Measurements from ENCODE around the gene PLAAT5.
"Not testable (repeated sequence)": the region's sequence is repeated elsewhere in the genome, so short reads cannot be mapped to it uniquely, and the experiment has no call there.

The PLAAT5 gene

GRCh38 chr11:63528156-63528555, 37.2 kb upstream of the PLAAT5 start:
- H3K27me3 ChIP-seq (replicated peaks in 2 of 5; ENCODE audit: control insufficient read depth in 4 of 5, insufficient read depth in 5 of 5, low read length in 4 of 5); DNase-seq; H3K36me3 ChIP-seq (ENCODE audit: control insufficient read depth in 4 of 4, insufficient read depth in 4 of 4, low read length in 3 of 4); H3K9me3 ChIP-seq (ENCODE audit: control extremely low read depth in 1 of 5, control insufficient read depth in 4 of 5, insufficient read depth in 2 of 5, low read depth in 1 of 5, low read length in 4 of 5); H3K27ac ChIP-seq (ENCODE audit: insufficient read depth in 1 of 2, low read depth in 1 of 2, low read length in 2 of 2, poor library complexity in 1 of 2, severe bottlenecking in 2 of 2); CTCF ChIA-PET; POLR2A ChIA-PET; H3K4me3 ChIP-seq (ENCODE audit: control insufficient read depth in 1 of 7, extremely low read depth in 1 of 7, insufficient read depth in 4 of 7, low read depth in 2 of 7, low read length in 6 of 7): not testable (repeated sequence)
- no CpG with 5 or more reads among the region's 11 CpGs for WGBS (ENCODE audit: insufficient coverage)
- peaks cover 11 to 38% (median 21%) of the 10 kb centered on the region in 4 experiments for H3K4me1 ChIP-seq (ENCODE audit: control extremely low read depth in 1 of 4, control insufficient read depth in 4 of 4, insufficient read depth in 4 of 4, low read length in 3 of 4)

GRCh38 chr11:63527667-63528066, 36.7 kb upstream of the PLAAT5 start:
- Histone ChIP-seq H3K27me3 (replicated peaks in 2 of 5; ENCODE audit: control insufficient read depth in 4 of 5, insufficient read depth in 5 of 5, low read length in 4 of 5) (no peaks in the 10 kb centered on the region), H3K4me3 (ENCODE audit: control insufficient read depth in 1 of 7, extremely low read depth in 1 of 7, insufficient read depth in 4 of 7, low read depth in 2 of 7, low read length in 6 of 7) (no peak overlapping the region), H3K36me3 (ENCODE audit: control insufficient read depth in 4 of 4, insufficient read depth in 4 of 4, low read length in 3 of 4) (no peaks in the 10 kb centered on the region), H3K9me3 (ENCODE audit: control extremely low read depth in 1 of 5, control insufficient read depth in 4 of 5, insufficient read depth in 2 of 5, low read depth in 1 of 5, low read length in 4 of 5) (peaks cover 0 to 4% (median 0%) of the 10 kb centered on the region in 5 experiments), H3K27ac (ENCODE audit: insufficient read depth in 1 of 2, low read depth in 1 of 2, low read length in 2 of 2, poor library complexity in 1 of 2, severe bottlenecking in 2 of 2) (no peak overlapping the region), H3K4me1 (ENCODE audit: control extremely low read depth in 1 of 4, control insufficient read depth in 4 of 4, insufficient read depth in 4 of 4, low read length in 3 of 4) (peaks cover 11 to 35% (median 20%) of the 10 kb centered on the region in 4 experiments)
- WGBS (ENCODE audit: insufficient coverage), result 67% methylated on average over 1 of the region's 2 CpGs
- ChIA-PET POLR2A (interaction anchor here (0.6 kb wide), 1 partner anchor 27 kb away, joined by 3 read pairs; no protein-coding TSS in a partner anchor), CTCF (no interaction called here)
- DNase-seq, result no peak

GRCh38 chr11:63523151-63523550, 32.2 kb upstream of the PLAAT5 start:
- Histone ChIP-seq H3K9me3 (ENCODE audit: control extremely low read depth in 1 of 5, control insufficient read depth in 4 of 5, insufficient read depth in 2 of 5, low read depth in 1 of 5, low read length in 4 of 5) (peaks cover 0 to 8% (median 0%) of the 10 kb centered on the region in 5 experiments), H3K4me1 (ENCODE audit: control extremely low read depth in 1 of 4, control insufficient read depth in 4 of 4, insufficient read depth in 4 of 4, low read length in 3 of 4) (peaks cover 0 to 17% (median 11%) of the 10 kb centered on the region in 4 experiments), H3K27me3 (replicated peaks in 2 of 5; ENCODE audit: control insufficient read depth in 4 of 5, insufficient read depth in 5 of 5, low read length in 4 of 5) (no peaks in the 10 kb centered on the region), H3K27ac (ENCODE audit: insufficient read depth in 1 of 2, low read depth in 1 of 2, low read length in 2 of 2, poor library complexity in 1 of 2, severe bottlenecking in 2 of 2) (no peak overlapping the region), H3K36me3 (ENCODE audit: control insufficient read depth in 4 of 4, insufficient read depth in 4 of 4, low read length in 3 of 4) (no peaks in the 10 kb centered on the region), H3K4me3 (ENCODE audit: control insufficient read depth in 1 of 7, extremely low read depth in 1 of 7, insufficient read depth in 4 of 7, low read depth in 2 of 7, low read length in 6 of 7) (no peak overlapping the region)
- DNase-seq, result no peak
- ChIA-PET POLR2A (no interaction called here), CTCF (interaction anchor here (0.8 to 1.1 kb wide), 3 partner anchors 10 to 44 kb away, joined by 3 read pairs; partner anchors contain the start of gene LGALS12)
- 100% methylated on average over 1 of the region's 7 CpGs for WGBS (ENCODE audit: insufficient coverage)

- H3K36me3 ChIP-seq (ENCODE audit: control insufficient read depth in 4 of 4, insufficient read depth in 4 of 4, low read length in 3 of 4), result no peaks in the 10 kb centered on the region
- DNase-seq, result no peak
- 57% methylated on average over 1 of the region's 2 CpGs for WGBS (ENCODE audit: insufficient coverage)
- no peak overlapping the region for H3K4me3 ChIP-seq (ENCODE audit: control insufficient read depth in 1 of 7, extremely low read depth in 1 of 7, insufficient read depth in 4 of 7, low read depth in 2 of 7, low read length in 6 of 7)
- ChIA-PET POLR2A (no interaction called here), CTCF (interaction anchor here (1.0 to 1.3 kb wide), 3 partner anchors 11 to 42 kb away, joined by 3 read pairs; no protein-coding TSS in a partner anchor)
- H3K27me3 ChIP-seq (replicated peaks in 2 of 5; ENCODE audit: control insufficient read depth in 4 of 5, insufficient read depth in 5 of 5, low read length in 4 of 5), result no peaks in the 10 kb centered on the region
- no peak overlapping the region for H3K27ac ChIP-seq (ENCODE audit: insufficient read depth in 1 of 2, low read depth in 1 of 2, low read length in 2 of 2, poor library complexity in 1 of 2, severe bottlenecking in 2 of 2)
- peaks cover 0 to 8% (median 4%) of the 10 kb centered on the region in 4 experiments for H3K4me1 ChIP-seq (ENCODE audit: control extremely low read depth in 1 of 4, control insufficient read depth in 4 of 4, insufficient read depth in 4 of 4, low read length in 3 of 4)
- peaks cover 0 to 8% (median 0%) of the 10 kb centered on the region in 5 experiments for H3K9me3 ChIP-seq (ENCODE audit: control extremely low read depth in 1 of 5, control insufficient read depth in 4 of 5, insufficient read depth in 2 of 5, low read depth in 1 of 5, low read length in 4 of 5)
Measured at GRCh38 chr11:63521896-63522295, 30.9 kb upstream of the PLAAT5 start.

GRCh38 chr11:63520606-63521170, 29.7 kb upstream of the PLAAT5 start:
- no peak for DNase-seq
- Histone ChIP-seq H3K4me3 (ENCODE audit: control insufficient read depth in 1 of 7, extremely low read depth in 1 of 7, insufficient read depth in 4 of 7, low read depth in 2 of 7, low read length in 6 of 7) (no peak overlapping the region), H3K27ac (ENCODE audit: insufficient read depth in 1 of 2, low read depth in 1 of 2, low read length in 2 of 2, poor library complexity in 1 of 2, severe bottlenecking in 2 of 2) (no peak overlapping the region), H3K27me3 (replicated peaks in 2 of 5; ENCODE audit: control insufficient read depth in 4 of 5, insufficient read depth in 5 of 5, low read length in 4 of 5) (no peaks in the 10 kb centered on the region), H3K4me1 (ENCODE audit: control extremely low read depth in 1 of 4, control insufficient read depth in 4 of 4, insufficient read depth in 4 of 4, low read length in 3 of 4) (peaks cover 0 to 8% (median 4%) of the 10 kb centered on the region in 4 experiments), H3K36me3 (ENCODE audit: control insufficient read depth in 4 of 4, insufficient read depth in 4 of 4, low read length in 3 of 4) (no peaks in the 10 kb centered on the region), H3K9me3 (ENCODE audit: control extremely low read depth in 1 of 5, control insufficient read depth in 4 of 5, insufficient read depth in 2 of 5, low read depth in 1 of 5, low read length in 4 of 5) (peaks cover 0 to 8% (median 0%) of the 10 kb centered on the region in 5 experiments)
- WGBS (ENCODE audit: insufficient coverage), result 100% methylated on average over 4 of the region's 5 CpGs
- ChIA-PET POLR2A (no interaction called here), CTCF (interaction anchor here (1.0 to 1.4 kb wide), 4 partner anchors 10 to 14 kb away, joined by 3 read pairs; no protein-coding TSS in a partner anchor)

- no CpG with 5 or more reads among the region's 1 CpG for WGBS (ENCODE audit: insufficient coverage)
- Histone ChIP-seq H3K27ac (ENCODE audit: insufficient read depth in 1 of 2, low read depth in 1 of 2, low read length in 2 of 2, poor library complexity in 1 of 2, severe bottlenecking in 2 of 2) (no peak overlapping the region), H3K4me1 (ENCODE audit: control extremely low read depth in 1 of 4, control insufficient read depth in 4 of 4, insufficient read depth in 4 of 4, low read length in 3 of 4) (peaks cover 0 to 8% (median 4%) of the 10 kb centered on the region in 4 experiments), H3K27me3 (replicated peaks in 2 of 5; ENCODE audit: control insufficient read depth in 4 of 5, insufficient read depth in 5 of 5, low read length in 4 of 5) (no peaks in the 10 kb centered on the region), H3K36me3 (ENCODE audit: control insufficient read depth in 4 of 4, insufficient read depth in 4 of 4, low read length in 3 of 4) (no peaks in the 10 kb centered on the region), H3K4me3 (ENCODE audit: control insufficient read depth in 1 of 7, extremely low read depth in 1 of 7, insufficient read depth in 4 of 7, low read depth in 2 of 7, low read length in 6 of 7) (no peak overlapping the region), H3K9me3 (ENCODE audit: control extremely low read depth in 1 of 5, control insufficient read depth in 4 of 5, insufficient read depth in 2 of 5, low read depth in 1 of 5, low read length in 4 of 5) (peaks cover 0 to 8% (median 0%) of the 10 kb centered on the region in 5 experiments)
- ChIA-PET CTCF (interaction anchor here (0.7 to 1.4 kb wide), 3 partner anchors 39 to 117 kb away, joined by 3 to 6 read pairs (median 4); no protein-coding TSS in a partner anchor), POLR2A (no interaction called here)
- peak in 2 of 3 donors; percentile 65 to 79 for DNase-seq
Measured at GRCh38 chr11:63518548-63518947, 27.6 kb upstream of the PLAAT5 start.

- ChIA-PET POLR2A (interaction anchor here (0.6 kb wide), 1 partner anchor 38 kb away, joined by 3 read pairs; no protein-coding TSS in a partner anchor), CTCF (interaction anchor here (1.4 kb wide), 1 partner anchor 38 kb away, joined by 6 read pairs; no protein-coding TSS in a partner anchor)
Measured at GRCh38 chr11:63517156-63517555, 26.2 kb upstream of the PLAAT5 start.

More at GRCh38 chr11:63517156-63517555, 26.2 kb upstream of the PLAAT5 start:
- Histone ChIP-seq H3K27ac (ENCODE audit: insufficient read depth in 1 of 2, low read depth in 1 of 2, low read length in 2 of 2, poor library complexity in 1 of 2, severe bottlenecking in 2 of 2) (no peak overlapping the region), H3K4me3 (ENCODE audit: control insufficient read depth in 1 of 7, extremely low read depth in 1 of 7, insufficient read depth in 4 of 7, low read depth in 2 of 7, low read length in 6 of 7) (no peak overlapping the region), H3K9me3 (ENCODE audit: control extremely low read depth in 1 of 5, control insufficient read depth in 4 of 5, insufficient read depth in 2 of 5, low read depth in 1 of 5, low read length in 4 of 5) (peaks cover 0 to 8% (median 0%) of the 10 kb centered on the region in 5 experiments), H3K36me3 (ENCODE audit: control insufficient read depth in 4 of 4, insufficient read depth in 4 of 4, low read length in 3 of 4) (no peaks in the 10 kb centered on the region), H3K27me3 (replicated peaks in 2 of 5; ENCODE audit: control insufficient read depth in 4 of 5, insufficient read depth in 5 of 5, low read length in 4 of 5) (no peaks in the 10 kb centered on the region), H3K4me1 (ENCODE audit: control extremely low read depth in 1 of 4, control insufficient read depth in 4 of 4, insufficient read depth in 4 of 4, low read length in 3 of 4) (peaks cover 0 to 8% (median 4%) of the 10 kb centered on the region in 4 experiments)
- DNase-seq, result peak; percentile 44 to 70 (median 54)
- 86% methylated on average over 1 of the region's 5 CpGs for WGBS (ENCODE audit: insufficient coverage)
